ENCODE data around the gene OCLN. TPM values are rescaled to one million over a fixed set of nuclear protein-coding genes. Genes with fewer than 3 reads are reported as not detected.

OCLN gene
- total RNA-seq, 6 experiments from 2014 or later, result 0.38 to 1.3 (median 0.66) TPM

DNA sequence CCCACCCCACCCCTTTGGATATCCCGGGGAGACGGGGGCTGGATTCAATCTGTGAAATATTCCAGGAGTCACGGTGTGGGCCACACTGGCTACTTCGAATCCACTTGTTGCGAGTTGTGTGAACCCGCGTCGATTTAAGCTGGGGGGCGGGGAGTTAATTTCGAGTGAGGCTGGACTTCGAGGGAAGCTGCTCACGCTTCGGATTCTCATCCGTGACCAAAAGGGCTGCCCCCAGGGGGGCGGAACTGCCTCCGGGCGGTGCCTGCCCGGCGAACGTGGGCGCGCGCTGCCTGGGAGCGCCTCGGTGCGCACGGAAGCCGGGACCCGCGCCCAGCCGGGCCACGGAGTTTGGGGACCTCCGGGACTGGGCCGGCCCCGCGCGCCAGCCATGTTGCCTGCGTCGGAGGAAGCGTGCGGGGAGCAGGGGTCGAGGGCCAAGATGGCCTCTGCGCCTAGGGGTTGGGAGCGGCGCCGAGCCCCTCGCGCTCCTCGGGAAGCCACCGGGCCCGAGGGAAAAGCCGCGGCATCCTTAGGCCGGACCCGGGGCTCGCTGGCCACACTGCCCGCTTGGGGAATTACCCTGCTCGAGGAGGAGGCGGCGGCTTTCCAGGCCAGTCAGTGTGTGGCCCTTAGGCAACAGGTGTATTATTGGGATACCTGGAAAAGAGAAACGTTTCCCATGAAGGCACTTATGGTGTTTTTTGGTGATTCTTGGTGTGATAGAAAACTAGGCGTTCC, 975 bp downstream of the OCLN start:
- TF ChIP-seq, protein P1, sequence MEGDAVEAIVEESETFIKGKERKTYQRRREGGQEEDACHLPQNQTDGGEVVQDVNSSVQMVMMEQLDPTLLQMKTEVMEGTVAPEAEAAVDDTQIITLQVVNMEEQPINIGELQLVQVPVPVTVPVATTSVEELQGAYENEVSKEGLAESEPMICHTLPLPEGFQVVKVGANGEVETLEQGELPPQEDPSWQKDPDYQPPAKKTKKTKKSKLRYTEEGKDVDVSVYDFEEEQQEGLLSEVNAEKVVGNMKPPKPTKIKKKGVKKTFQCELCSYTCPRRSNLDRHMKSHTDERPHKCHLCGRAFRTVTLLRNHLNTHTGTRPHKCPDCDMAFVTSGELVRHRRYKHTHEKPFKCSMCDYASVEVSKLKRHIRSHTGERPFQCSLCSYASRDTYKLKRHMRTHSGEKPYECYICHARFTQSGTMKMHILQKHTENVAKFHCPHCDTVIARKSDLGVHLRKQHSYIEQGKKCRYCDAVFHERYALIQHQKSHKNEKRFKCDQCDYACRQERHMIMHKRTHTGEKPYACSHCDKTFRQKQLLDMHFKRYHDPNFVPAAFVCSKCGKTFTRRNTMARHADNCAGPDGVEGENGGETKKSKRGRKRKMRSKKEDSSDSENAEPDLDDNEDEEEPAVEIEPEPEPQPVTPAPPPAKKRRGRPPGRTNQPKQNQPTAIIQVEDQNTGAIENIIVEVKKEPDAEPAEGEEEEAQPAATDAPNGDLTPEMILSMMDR (IDR thresholded peaks at IDR 0.05), result no peak
- DNase-seq, result no peak
- H3K9me3 Mint-ChIP-seq, result no peaks in the 10 kb centered on the region
- peak overlapping the region; percentile 86 for H3K4me3 Mint-ChIP-seq
- no peaks in the 10 kb centered on the region for H3K36me3 Mint-ChIP-seq (ENCODE audit: low read depth)
- peaks cover 12% of the 10 kb centered on the region; the same call in 1 of the 2 replicates for H3K4me1 Mint-ChIP-seq (ENCODE audit: low read depth)
- peaks cover 27% of the 10 kb centered on the region for H3K27me3 Mint-ChIP-seq (ENCODE audit: insufficient read depth)
- H3K27ac Mint-ChIP-seq, result no peak overlapping the region

DNA sequence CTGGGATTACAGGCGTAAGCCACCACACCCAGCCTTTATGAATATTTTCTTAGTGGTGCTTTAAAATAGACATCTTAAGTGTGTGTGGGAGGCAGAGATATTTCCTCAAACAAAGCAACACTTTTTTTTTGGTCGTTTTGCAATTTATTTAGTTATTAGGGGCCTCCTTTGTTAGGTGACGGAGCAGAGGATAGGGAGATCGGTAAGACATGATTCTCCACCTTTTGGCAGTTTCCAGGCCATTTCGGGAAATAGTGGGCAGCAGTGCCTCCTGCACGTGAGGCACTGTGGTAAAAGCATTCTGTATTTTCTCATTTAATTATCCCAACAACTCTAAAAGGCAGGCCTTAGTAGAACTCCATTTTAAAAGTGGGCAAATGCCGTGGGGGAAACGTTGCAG, 1.9 kb downstream of the OCLN start:
- no peaks in the 10 kb centered on the region for H3K36me3 Mint-ChIP-seq (ENCODE audit: low read depth)
- TF ChIP-seq, protein P1 (IDR thresholded peaks at IDR 0.05), result no peak
- H3K4me3 Mint-ChIP-seq, result no peak overlapping the region
- no peak overlapping the region for H3K27ac Mint-ChIP-seq
- H3K4me1 Mint-ChIP-seq (ENCODE audit: low read depth), result peaks cover 13% of the 10 kb centered on the region; the same call in 1 of the 2 replicates
- no peak for DNase-seq
- peaks cover 19% of the 10 kb centered on the region for H3K27me3 Mint-ChIP-seq (ENCODE audit: insufficient read depth)
- H3K9me3 Mint-ChIP-seq, result no peaks in the 10 kb centered on the region

DNA sequence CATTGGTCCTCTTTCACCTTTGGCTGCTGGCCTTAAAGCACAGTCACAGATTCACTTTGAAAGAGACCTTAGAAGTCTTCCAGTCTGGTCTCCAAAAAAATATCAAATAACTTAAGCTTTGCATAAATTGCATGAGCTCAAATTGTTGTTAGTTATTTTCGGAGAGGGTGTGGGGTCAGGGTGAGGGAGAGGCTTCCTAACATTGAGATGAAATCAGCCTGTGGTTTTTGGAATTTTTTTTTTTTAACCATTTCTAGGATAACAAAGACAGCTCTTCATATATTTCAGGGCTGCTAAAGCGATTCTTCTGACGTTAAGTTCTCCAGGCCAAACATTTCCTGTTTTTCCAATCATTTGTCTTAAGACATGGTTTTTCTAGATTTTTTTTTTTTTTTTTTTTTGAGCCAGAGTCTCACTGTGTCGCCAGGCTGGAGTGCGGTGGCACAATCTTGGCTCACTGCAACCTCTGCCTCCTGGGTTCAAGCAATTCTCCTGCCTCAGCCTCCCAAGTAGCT, 4.5 kb downstream of the OCLN start:
- DNase-seq, result no peak
- Mint-ChIP-seq H3K4me3 (no peak overlapping the region), H3K27ac (no peak overlapping the region)

DNA sequence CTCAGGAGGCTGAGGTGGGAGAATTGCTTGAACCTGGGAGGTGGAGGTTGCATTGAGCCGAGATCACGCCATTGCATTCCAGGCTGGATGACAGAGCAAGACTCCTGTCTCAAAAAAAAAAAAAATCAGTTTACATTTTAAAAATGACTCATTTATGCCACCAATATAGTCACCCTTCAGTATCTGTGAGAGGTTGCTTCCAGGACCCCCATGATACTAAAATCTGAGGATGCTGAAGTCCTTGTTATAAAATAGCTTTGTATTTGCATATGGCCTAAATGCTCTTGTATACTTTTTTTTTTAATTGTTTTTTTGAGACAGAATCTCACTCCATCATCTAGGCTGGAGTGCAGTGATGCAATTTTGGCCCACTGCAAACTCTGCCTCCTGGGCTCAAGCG, 5.8 kb downstream of the OCLN start:
- Mint-ChIP-seq H3K36me3 (ENCODE audit: low read depth) (no peaks in the 10 kb centered on the region), H3K27me3 (ENCODE audit: insufficient read depth) (peaks cover 6% of the 10 kb centered on the region; the same call in 1 of the 2 replicates), H3K4me1 (ENCODE audit: low read depth) (peaks cover 42% of the 10 kb centered on the region), H3K4me3 (no peak overlapping the region), H3K27ac (no peak overlapping the region; the same call in 1 of the 2 replicates), H3K9me3 (no peaks in the 10 kb centered on the region)
- no peak for DNase-seq
- TF ChIP-seq, protein P1 (IDR thresholded peaks at IDR 0.05), result no peak

More for the DNA sequence above, 4.5 kb downstream of the OCLN start:
- H3K36me3 Mint-ChIP-seq (ENCODE audit: low read depth), result no peaks in the 10 kb centered on the region
- no peaks in the 10 kb centered on the region for H3K9me3 Mint-ChIP-seq
- peaks cover 29% of the 10 kb centered on the region for H3K4me1 Mint-ChIP-seq (ENCODE audit: low read depth)
- H3K27me3 Mint-ChIP-seq (ENCODE audit: insufficient read depth), result peaks cover 13% of the 10 kb centered on the region
- TF ChIP-seq, protein P1 (IDR thresholded peaks at IDR 0.05), result no peak

DNA sequence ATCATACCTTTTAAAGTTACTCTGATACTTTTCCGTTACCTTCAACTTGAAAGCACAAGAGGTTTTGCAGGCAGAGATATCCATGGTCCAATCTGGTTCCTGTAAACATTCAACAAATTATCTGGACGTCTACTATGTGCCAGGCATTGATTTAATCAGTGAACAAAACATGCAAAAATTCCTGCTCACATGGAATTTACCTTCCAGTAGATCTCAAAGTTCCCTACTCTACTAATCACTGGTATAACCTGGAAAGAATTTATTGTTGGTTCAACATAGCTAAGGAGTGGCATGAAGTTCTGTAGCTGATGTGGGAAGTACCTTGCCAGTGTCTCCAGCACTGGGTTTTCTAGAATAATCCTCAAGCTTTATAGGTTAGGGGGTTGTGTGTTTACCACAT, 9.8 kb downstream of the OCLN start:
- Mint-ChIP-seq H3K27me3 (ENCODE audit: insufficient read depth) (peaks cover 2% of the 10 kb centered on the region; the same call in 1 of the 2 replicates), H3K4me1 (ENCODE audit: low read depth) (peaks cover 39% of the 10 kb centered on the region)

More for the DNA sequence above, 9.8 kb downstream of the OCLN start:
- peak overlapping the region; percentile 88 for H3K27ac Mint-ChIP-seq
- peak overlapping the region; percentile 57 for H3K4me3 Mint-ChIP-seq
- no peaks in the 10 kb centered on the region for H3K36me3 Mint-ChIP-seq (ENCODE audit: low read depth)
- no peaks in the 10 kb centered on the region for H3K9me3 Mint-ChIP-seq
- TF ChIP-seq, protein P1 (IDR thresholded peaks at IDR 0.05), result no peak
- DNase-seq, result no peak
